Measurements from ENCODE around the gene OSBPL6.

DNA sequence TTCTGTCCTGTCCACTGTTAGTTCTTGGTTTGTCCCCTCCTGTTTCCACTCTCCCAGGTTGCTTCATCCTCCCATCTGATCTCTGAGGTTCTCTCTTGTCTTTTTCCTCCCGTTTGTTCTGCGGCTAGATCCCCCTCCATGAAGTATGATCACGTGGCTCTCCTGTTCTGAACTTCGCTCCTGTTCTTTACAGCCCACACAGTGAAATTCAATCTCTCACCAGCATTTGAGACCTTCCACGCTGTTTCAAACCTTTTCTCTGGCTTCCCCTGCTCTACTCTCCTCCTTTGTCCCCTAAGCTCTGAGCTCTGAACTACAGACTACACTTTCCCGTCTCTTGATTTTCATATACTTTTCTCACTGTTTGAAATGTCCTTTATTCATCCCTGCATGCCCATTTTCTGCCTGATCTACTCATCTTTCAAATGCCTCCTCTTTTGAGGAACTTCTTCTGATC lies 83.5 kb downstream of the OSBPL6 start:
- TF ChIP-seq, protein P1, sequence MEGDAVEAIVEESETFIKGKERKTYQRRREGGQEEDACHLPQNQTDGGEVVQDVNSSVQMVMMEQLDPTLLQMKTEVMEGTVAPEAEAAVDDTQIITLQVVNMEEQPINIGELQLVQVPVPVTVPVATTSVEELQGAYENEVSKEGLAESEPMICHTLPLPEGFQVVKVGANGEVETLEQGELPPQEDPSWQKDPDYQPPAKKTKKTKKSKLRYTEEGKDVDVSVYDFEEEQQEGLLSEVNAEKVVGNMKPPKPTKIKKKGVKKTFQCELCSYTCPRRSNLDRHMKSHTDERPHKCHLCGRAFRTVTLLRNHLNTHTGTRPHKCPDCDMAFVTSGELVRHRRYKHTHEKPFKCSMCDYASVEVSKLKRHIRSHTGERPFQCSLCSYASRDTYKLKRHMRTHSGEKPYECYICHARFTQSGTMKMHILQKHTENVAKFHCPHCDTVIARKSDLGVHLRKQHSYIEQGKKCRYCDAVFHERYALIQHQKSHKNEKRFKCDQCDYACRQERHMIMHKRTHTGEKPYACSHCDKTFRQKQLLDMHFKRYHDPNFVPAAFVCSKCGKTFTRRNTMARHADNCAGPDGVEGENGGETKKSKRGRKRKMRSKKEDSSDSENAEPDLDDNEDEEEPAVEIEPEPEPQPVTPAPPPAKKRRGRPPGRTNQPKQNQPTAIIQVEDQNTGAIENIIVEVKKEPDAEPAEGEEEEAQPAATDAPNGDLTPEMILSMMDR (conservative IDR thresholded peaks at IDR 0.05 in 1 of 2, IDR thresholded peaks at IDR 0.05 in 1 of 2; ENCODE audit: extremely low read depth in 1 of 2, insufficient read depth in 1 of 2, low read depth in 1 of 2, low read length in 2 of 2) = no peak
- no peak for TF ChIP-seq EZH2 (IDR thresholded peaks at IDR 0.05; ENCODE audit: borderline replicate concordance, low read length)
